AG08396 (cell line): ENCODE measurements around the gene FAM162B.
A peak's percentile ranks its signal among the peaks of the same experiment; 100 is the strongest.
"Not testable (repeated sequence)": the region's sequence is repeated elsewhere in the genome, so short reads cannot be mapped to it uniquely, and the experiment has no call there.

Experiments used
- DNase-seq: peaks from one replicate; pipeline ENCODE4 v3.0.0; 2012; ENCODE audit warnings: low spot score, mixed read lengths

FAM162B gene

DNA sequence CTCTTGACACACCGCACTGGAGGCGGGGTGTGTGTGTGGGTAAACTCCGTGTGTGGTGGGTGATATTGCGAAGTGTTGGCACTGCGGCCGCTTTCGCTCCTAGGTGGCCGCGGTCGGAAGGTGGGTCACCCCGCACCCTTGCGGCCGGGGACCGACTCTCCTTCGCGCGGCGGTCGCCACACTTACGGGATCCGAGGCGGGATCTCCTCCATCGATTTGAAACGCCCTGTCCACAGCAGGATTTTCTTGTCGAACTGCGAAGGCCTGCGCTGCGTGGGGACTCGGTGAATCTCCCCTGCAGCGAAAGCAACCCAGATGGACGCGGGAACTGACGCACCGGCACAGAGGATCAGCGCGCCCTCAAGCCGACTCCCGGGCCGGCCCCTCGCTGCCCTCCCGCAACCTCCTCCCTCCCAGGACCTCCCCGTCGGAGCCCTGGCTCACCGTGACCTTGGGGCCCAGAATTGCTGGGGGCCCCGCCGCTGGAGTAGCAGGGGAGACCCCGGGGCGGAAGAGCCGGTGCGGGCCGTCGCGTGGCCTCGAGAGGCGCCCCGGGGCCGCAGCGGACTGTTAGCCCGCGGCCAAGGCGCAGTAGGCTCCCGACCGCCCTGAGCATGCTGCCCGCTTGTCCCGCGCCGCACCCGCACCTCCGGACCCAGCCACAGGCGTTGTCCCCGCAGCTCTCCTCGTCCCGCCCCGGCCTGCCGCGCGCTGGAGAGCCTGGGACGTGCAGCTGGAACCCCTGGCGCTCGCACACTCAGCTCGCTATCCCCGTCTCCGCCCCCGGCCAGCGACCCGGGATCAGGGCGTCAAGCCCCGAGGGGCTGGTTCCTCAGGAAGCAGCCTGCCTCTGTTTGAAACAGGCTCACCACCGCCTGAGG lies at the start of gene FAM162B:
FAM162B (minus strand) TSS at position 759 of the 881 bp plus-strand sequence; CDS start at position 616, 143 bp downstream.
- DNase-seq, result peak; percentile 69

DNA sequence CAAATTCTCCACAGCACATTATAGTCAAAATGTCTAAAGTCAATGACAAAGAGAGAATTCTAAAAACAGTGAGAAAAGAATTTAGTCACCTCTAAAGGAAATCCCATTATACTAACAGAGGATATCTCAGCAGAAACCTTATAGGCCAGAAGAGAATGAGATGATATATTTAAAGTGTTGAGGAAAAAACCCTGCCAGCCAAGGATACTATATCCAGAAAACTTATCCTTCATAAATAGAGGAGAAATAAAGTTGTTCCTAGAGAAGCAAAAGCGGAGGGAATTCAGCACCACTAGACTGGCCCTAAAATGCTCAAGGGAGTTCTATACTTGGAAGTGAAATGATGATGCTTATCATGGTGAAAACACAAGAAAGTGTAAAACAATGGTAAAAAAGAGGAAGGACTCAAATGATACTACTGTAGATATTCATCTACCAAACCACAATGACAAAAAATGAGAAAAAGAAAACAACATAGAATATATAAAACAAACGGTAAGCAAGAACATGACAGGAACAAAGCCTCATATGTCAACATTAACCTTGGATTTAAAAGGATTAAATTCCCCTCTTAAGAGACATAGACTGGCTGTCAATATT lies 46.6 kb upstream of the FAM162B start:
- DNase-seq, result no peak

DNA sequence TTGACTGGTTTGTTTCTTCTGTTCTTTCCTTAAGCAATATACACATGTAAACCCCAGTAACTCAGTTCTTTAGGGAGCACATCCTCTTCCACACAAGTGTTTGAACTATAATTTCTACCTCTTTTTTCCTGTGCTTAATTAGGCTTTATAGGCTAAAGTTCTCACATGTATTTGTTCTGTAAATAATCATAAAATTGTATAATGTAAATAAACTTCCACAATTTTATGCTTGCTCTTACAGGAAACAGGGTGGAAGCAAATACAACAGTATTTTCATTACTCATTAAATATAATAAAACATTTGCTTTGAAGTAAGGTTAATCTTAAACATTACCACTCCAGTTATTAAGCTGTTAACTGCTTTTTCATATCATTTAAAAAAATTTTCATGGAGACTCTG lies 36.5 kb upstream of the FAM162B start:
- DNase-seq, result no peak

DNA sequence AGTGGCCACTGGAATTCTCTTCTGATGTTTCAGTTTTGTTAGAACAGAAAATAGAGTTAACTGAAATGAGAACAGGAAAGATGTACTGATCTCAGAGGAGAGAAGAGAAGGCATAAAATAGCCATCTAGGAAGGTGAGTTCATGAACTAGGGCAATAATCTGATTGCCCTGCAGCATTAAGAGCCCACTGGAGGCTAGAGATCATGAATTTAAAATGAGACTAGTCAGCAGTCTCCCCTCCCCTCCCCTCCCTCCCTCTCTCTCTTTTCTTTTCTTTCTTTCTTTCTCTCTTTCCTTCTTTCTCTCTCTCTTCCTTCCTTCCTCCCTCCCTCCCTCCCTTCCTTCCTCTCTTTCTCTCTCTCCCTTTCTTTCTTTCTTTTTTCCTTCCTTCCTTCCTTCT lies 34.4 kb upstream of the FAM162B start:
- no peak for DNase-seq

DNA sequence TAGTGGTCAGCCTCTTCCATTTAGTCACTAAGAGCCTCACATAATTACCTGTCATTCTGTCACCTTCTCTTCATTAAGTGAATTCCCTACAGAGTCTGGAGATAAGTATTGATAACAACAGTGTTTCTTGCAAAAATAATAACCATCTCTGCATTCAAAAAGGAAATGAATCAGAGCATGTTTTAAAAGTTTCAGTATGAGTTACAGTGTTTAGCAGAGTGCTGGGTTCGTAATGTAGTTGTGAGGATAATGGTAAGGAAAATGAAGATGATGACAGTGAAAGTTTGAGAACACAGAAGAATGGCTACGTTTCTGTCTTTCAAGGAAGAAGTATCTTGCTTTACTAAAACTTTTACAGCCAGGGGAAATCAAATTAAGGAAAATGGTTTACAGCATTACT lies 32.1 kb upstream of the FAM162B start:
- no peak for DNase-seq

DNA sequence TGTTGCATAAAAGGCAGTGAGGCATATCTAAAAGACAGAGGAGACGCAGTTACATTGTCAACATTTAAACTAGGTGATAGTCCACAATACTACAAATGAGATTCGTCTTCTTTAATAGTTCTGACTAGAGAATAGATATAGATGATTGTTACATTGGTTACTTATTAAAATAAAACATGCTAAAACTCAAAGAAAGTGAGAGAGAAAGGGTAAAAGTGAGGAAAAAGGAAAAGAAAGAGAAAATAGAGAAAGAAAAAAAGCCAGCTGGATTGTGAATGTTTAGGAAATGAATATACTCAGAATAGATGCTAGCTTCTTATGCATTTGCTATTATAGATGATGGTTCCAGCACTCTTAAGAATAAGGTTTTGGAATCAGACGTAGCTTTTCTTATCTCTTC lies 27.7 kb upstream of the FAM162B start:
- no peak for DNase-seq

DNA sequence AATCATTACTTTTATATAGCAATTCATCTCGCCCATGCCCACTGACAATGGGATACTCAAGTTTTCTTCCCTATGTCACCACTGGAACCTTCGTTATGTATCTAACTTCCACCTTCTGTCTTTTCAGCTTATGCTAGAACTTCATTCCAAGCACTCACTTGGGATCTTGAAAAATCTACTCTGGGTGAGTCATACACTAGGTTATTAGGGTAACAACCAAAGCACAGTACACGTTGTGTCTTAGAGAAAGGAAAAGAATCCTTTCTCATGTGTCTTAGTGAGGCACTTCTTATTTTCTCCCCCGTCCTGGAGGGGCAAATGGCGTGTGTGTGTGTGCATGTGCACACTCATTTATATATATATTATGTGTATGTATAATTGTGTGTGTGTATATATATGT lies 18.3 kb upstream of the FAM162B start:
- DNase-seq, result no peak

DNA sequence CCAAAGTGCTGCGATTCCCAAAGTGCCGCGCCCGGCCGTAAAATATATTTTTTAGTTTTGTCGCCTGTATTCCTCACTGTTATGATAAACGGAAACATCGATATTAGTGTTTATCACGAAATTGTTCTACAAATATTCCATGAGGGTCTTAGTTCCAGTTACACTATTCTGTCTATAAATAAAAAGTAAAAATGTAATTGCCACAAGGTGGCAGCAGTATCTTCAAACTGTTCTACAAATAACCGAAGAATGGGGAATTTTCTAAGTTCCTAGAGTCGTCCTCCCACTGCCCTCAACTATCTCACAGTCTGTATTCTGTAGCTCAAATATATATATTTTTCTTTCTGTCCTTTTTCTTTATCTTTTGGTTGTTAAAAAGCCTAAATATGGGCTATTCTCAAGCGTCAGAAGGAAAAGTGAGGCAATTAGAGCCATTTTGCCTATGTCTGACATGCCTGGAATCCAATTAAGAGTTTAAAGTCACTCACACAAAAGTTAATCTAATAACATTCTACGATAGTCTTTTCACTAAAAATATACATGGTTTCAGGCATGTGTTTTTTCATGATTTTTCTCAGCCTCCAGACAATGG lies 14.2 kb upstream of the FAM162B start:
- peak; percentile 16 for DNase-seq

DNA sequence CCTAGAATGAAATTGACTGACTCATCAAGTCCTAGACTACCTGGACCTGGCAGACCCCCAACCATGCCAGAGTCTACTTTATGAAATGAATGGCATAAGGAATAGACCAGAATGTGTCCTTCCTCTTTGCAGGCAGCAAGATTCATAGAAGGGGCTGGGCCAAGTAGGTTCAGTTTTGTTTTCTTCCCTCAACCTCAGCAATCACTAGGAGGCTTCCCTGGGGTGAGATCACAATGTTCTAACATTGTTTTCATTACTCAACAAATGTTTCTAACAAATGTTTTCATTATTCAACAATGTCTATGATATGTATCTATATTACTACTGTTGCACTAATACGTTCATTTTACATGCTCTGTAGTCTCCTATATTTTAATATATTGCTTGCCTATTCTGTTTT lies 8.4 kb upstream of the FAM162B start:
- DNase-seq, result no peak

DNA sequence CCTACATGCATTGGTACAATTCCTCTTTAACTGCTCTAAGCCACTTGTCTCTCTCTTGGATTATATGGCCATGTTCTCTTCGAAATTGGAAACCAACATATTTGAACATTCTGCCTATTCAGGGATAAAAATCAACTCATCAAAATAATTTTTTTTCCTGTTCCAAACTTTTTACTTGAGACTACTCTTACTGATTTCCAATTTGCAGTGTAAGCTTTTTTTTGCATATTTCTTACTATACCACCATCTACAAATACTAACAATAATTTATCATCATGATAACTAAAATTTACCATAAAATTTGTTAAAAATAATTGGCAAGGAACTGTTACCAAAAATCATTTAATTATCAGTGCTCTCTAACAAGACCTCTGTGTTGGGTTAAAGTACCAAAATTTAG lies 6.9 kb upstream of the FAM162B start:
- no peak for DNase-seq

DNA sequence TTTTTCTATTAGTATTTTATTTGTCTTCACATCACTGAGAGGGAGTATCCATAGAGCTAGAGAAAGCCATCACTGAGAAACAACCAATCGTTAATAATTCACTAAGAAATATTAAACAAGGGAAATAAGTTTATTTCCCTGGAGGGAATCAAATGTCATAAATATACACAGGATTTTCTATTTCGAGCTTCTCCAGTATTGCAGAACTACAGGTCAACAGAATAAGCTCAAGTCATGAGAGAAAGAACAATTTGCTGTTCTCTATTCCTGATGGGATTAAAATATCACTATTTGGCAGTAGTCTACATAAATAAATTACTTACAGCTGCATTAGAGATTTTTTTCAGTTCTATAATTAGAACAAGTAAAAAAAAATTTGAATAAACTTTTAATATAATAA lies 2.2 kb upstream of the FAM162B start:
- DNase-seq, result no peak

DNA sequence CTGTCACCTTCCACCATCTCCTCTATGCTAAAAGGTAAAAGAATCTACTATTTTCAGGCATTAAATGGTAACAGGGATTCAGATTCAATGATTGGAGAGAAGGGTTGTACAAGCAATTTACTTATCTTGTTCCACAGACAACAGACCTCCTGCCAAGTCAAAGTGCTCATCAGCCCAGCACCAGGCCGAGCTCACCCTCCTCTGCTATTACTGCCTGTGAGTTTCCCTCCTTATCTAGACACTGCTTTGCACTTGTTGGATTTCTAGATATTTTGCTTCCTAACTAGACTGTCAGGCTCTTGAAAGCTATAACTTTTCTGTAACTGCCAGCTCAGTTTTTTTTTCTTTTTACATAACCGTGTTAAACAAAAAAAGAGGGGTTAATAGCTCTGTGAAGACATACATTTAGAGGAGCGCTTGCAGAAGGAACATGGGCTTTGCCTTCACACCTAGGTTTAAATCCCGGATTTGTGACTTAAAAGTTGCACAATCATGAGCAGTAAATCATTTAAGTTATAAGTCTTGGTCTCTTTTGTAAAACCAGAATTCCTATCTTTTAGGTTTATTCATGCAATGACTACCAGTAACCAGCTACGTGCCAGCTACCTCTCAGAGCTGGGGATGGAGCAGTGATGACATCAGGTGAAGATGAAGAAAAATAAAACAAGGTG lies 1.1 kb upstream of the FAM162B start:
- DNase-seq, result no peak

DNA sequence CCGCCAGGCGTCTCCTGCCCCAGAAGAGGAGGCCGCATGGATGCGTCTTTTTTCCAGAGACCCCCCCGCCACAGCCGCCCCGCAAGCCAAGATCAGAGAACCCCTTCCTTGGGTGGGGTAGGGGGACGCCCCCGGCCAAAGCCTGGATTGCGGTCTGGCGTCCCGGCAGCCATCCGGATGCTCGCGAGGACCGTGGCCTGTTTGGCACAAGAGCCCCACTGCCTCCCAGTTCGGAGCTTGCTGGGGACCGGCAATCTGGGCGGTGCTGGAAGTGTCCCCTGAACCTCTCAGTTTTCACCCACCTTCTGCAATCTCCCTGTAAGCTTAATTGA lies 924 bp downstream of the FAM162B start:
- DNase-seq, result peak; percentile 41

DNA sequence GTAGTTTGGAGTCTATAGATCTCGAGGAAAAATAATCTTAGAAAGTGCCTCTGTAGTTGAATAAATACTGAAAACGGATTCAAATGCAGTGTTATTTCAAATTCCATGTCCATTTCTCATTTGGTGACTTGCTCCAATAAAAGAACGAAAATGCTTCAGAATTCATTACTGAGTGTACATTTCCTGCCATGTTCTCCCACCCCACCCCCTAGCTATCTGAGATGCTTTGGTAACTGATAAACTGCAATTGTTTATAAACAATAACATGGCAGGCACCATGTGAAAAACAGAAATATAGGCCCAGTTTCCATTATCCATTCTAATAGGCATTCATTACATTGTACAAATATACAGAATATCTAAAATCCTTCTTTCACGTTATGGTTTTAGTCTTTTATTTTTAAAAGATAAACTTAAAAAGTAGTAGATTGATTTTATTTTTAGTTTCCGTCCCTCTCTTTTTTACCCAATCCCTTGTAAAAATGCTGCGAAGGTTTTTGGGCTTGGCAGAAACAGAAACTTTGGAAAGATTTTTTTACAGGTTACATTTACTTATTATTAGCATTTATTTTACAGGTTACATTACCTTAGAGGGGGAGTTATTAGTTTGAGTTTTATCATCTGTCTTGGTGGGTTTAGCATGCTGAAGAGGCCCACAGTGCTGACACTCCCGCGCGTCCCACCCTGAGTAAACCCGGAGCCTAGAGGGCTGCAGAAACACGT lies 1.5 kb downstream of the FAM162B start:
- DNase-seq, result peak; percentile 13

DNA sequence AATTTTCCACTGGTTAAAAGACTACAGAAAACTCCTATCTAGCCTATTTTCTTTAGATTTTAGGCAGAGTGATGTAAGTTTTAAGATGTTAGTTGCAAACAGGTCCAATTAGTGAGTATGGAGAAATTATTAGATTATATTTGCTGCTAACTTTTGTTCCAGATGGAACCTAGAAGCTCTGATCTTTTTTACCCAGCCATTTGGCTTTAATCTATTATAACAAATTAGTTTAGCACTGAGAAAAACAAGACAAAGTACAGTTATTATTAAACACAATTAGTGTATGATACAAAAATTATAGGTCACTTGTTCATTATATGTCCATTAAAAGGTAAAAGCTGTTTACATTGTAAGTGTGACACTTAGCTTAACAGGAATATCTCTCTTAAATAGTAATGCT lies 2.5 kb downstream of the FAM162B start:
- DNase-seq, result no peak

DNA sequence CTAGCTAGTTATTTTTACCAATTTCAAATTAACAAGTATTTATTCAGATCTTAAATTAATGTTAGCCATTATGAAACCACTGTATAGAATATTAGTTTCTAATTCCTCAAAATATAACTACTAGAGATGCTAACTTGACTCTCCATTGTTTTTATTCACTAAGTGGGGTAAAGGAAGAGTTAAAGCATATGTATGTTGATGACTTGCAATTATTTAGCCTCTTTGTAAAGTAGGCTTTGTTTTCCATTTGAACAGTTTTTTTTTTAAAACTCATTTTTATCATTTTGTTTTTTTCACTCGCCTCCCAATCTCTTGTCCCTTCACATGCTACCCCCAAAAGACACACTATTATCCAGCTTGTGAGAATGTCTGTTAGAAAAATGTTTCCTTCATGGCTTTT lies 3.3 kb downstream of the FAM162B start:
- no peak for DNase-seq

DNA sequence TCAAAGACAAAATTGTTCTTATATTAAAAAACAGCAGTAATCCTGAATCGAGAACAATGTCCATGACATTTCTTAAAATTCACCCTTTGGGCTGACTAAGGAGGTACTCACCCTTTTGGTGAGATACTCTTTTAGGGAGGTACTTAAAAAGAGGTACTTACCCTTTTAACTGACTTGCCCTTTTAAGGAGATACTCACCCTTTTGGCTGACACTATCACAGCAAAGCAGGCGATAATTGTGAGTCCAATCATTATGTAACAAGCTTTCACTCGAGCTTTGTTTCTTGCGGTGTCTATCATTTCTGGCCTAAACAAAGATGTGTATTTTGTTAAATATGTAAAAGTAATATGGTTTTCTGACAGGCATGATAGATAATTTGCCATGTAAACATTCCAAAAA lies 3.7 kb downstream of the FAM162B start:
- no peak for DNase-seq

DNA sequence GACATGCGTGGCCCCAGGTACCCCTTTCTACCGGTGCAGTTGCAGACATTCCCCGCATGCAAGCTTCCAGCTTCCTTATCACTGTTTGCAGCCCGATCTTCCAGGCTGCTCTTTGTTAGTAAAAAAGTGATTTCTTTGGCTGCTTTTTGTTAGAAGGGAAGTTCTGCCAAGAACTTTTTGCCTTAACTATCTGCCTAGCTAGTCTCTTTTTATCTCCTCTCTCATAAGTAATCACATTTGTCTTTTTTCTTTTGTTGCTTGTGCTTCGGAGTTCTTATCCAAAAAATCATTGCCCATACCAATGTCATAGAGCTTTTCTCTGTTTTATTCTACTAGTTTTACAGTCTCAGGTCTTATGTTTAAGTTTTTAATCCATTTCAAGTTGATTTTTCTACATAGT lies 20.3 kb downstream of the FAM162B start:
- no peak for DNase-seq

DNA sequence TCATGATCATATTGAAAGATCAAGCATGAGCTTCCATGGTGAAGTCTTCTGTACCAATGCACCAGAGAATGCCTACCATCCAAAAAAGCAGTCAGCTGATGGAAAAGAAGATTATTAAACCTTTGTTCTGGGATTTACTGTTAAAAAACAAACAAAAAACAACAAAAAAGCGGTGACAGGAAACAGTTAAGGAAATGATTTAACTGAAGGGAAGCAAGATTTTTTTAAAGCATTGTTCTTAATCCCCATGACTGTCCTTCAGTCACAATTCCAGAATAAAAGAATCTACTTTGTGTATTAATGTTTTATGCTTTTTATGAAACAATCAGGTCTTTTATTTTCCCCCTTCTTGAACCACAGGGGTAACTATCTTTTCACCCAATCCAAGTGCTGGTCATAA lies 23.9 kb downstream of the FAM162B start:
- no peak for DNase-seq

DNA sequence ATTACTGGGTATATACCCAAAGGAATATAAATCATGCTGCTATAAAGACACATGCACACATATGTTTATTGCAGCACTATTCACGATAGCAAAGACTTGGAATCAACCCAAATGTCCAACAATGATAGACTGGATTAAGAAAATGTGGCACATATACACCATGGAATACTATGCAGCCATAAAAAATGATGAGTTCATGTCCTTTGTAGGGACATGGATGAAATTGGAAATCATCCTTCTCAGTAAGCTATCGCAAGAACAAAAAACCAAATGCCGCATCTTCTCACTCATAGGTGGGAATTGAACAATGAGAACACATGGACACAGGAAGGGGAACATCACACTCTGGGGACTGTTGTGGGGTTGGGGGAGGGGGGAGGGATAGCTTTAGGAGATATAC lies 25.0 kb downstream of the FAM162B start:
- not testable (repeated sequence) for DNase-seq

DNA sequence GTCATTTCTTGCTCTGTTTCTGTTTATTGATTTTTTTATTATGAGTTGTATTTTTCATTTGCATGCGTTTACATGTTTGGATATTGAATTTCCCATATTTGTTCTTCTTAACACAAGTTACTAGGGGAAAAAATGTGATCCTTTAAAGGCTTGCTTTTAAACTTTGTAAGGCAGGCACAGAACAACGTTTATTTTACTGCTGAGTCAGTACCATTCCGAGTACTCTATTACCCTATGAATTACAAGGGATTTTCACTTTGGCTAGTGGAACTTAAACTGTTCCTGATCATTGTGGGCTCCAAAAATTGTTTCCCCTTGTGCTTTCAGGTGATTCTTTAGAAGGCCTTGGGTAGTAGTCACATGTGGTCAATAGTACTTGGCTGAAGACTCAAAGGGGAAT lies 28.5 kb downstream of the FAM162B start:
- DNase-seq, result no peak

DNA sequence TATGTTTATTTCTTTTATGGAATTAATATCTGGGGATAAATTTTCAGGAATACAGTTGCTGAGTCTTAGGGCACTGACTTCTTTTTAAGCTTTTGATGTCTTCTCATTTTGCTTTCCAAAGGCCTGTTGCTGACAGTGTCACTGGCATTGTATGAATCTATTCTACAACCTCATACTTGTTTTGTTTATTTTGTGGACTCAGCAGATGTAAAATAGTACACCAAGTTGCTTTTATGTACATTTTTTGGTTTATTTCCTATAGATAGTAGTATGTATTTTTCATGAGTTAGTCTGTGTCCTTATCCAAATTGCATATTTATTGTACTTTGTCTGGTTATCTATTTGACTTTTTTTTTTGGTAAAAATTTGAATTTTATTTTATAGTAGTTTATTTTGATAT lies 35.0 kb downstream of the FAM162B start:
- no peak for DNase-seq
